Inferior parietal cortex (tissue), 1 donor: ENCODE data around the gene TBC1D25.

Experiments used
- DNase-seq: peaks from one replicate; pipeline ENCODE4 v3.0.0-alpha.2; 2016; ENCODE audit errors: extremely low spot score

TBC1D25 gene

GRCh38 chrX:48601741-48602394 is 62.4 kb downstream of the TBC1D25 start:
- DNase-seq: no peak

DNA sequence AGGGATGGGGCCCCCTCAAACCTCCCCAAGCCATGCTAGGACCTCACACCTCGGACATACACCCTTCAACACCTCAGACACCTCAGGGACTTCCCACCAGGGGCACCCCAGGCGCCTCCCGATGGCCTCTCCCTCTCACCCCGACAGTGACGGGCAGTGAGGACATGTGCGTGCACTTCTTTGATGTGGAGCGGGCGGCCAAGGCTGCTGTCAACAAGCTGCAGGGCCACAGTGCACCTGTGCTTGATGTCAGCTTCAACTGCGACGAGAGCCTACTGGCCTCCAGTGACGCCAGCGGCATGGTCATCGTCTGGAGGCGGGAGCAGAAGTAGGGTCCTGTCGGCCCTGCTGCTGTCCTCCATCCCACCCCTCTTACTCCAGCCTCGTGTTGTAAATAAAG is 65.2 kb downstream of the TBC1D25 start:
- DNase-seq: no peak

- DNase-seq: no peak
Observed at GRCh38 chrX:48606091-48606490, 66.6 kb downstream of the TBC1D25 start.

DNA sequence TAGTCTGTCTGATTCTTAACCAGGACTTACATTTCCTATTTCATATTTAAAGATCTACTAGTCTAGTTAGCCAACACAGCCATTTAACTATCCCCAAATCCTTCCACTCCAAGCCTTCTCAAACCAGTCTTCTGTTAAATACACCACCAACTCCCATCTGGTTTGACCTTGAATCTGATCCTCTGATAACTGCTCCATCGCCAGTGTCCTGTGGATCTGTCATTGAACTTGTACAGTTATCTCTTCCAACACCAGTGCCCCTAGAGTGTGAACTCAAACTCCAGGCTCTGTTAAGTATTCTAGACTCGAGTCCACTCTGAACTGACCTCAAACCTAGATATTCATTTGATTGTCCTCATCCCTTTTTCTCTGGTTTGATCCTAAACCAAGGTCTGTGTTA is 72.2 kb downstream of the TBC1D25 start:
- no peak for DNase-seq
